Brain pericyte (primary cell): ENCODE results near the gene WNT7A.

Experiments used
- DNase-seq: peaks from one replicate; pipeline ENCODE4 v3.0.0-alpha.2; 2012; ENCODE audit warnings: low read depth, low spot score

WNT7A gene

DNA sequence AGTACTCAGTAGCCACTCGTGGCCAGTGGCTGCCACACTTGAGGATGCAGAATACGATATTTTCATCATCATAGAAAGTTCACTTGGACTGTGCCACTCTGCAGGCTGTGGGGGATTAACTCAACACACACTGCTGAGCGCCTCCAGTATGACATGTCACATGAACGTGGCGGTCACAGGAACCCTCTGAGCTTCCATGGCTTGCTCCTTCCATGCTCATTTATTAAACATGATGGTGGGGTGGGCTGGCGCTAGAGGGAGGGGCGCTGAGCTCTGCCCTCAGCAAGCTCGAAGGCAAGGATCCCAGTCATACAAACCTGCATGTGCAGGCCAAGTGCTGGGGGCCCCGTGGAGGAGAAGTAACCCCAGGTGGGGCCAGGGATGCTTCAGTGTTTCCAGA, 85.5 kb downstream of the WNT7A start:
- DNase-seq, result no peak

DNA sequence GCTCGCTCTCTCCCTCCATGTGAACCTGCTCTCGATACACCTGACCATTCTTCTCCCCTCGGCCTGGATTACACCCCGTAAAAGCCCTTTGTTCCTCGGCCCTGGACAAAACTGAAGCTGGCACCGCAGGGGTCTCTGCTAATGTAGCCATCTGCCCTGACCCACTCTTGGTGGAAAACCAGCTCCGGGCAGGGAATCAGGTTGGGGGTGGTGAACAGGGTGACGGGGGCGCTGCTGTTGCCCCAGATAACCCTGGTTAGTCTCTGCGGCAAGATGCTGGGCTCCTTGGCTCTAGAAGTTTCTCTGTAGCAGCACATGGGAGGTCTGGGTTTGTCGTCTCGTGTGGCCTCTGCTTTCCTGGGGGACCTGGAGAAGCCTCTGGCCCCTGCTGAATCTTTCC, 86.4 kb downstream of the WNT7A start:
- no peak for DNase-seq

GRCh38 chr3:13792512-13793371, 87.1 kb downstream of the WNT7A start:
- DNase-seq, result no peak

- no peak for DNase-seq
Measured at GRCh38 chr3:13792051-13792490, 87.8 kb downstream of the WNT7A start.

GRCh38 chr3:13791198-13792050, 88.4 kb downstream of the WNT7A start:
- no peak for DNase-seq

- DNase-seq, result no peak
Measured at GRCh38 chr3:13790376-13791197, 89.3 kb downstream of the WNT7A start.

- no peak for DNase-seq
Measured at GRCh38 chr3:13788522-13789424, 91.1 kb downstream of the WNT7A start.

DNA sequence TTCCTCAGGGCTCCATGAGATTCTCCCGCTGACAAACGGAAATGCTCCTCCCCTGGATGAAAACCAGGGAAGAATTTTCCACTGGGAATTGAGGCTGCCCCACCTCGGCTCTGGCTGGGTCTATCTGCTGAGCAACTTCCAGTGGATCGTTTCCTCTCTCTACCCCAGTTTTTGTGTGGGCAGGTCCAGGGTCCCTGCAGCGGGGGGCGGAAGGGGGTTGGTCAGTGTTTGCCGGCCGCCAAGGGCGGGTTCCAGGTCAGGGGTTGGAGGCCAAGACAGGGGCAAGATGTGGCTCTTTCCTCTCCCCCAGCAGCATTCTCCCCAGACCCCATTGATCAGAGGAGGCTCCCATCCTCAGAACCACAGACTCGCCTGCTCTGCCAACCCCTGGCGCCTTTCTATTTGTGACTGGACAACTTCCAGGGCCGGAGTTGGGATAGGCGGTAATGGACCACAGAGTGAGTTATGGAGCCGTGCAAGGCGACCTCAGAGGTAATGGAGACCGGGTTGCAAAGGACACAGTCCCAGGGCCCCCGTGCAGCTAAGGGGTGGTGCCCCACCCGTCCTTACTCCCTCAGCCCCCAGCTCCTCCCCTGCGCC, 92.2 kb downstream of the WNT7A start:
- DNase-seq, result no peak

DNA sequence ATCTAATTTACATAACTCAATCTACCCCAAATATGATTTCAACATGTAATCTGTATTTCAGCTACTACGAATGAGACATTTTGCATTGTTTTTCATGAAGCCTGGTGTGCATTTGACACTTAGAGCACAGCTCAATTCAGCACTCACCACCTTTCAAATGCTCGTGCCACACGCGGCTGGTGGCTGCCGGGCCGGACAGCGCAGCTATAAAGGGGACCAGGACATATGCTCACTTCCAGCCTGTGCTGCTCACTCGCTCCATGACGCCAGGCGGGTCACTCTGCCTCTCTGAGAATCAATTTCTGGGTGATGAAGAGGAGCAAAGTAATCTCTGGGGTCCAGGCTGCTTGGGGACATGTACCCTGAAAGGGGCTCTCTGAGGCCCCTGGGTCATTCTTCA, 93.1 kb downstream of the WNT7A start:
- DNase-seq, result no peak

GRCh38 chr3:13785853-13786436, 93.9 kb downstream of the WNT7A start:
- no peak for DNase-seq

GRCh38 chr3:13785351-13785750, 94.5 kb downstream of the WNT7A start:
- no peak for DNase-seq

DNA sequence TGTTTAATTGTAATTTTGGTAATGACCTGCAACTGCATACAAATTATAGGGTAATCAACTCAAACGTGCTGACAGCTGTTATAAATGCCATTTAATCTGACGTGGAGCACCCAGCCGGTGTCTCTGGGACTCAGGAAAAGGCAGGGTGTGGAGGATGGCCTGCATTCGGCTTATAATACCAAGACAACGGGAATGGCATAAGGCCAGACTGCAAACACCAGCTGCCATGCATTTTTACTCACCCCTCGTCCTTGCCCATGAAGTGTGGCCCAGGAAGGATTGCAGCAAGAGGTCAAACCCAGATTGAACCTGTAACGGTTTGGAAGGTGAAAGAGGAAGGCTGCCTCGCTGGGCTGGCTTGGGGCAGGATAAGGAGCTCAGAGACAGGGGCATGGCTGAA, 96.4 kb downstream of the WNT7A start:
- DNase-seq, result no peak

DNA sequence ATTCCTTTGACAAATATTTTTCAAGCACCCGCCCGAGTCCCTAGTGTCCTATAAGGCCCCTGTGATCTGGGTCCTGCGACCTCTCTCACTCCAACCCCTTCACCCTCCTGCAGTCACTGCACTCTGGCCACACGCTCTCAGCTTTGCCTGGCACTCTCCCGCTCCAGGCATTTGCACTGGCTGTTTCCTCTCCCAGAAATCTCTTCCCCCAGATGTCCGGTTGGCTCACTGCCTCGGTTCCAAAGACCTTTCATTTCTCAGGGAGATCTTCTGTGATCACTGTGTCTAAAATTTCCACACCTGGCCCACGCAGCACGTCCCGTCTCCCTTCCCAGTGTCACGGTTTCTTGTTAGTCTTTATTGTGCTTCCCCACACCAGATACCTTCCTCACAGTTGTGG, 97.4 kb downstream of the WNT7A start:
- no peak for DNase-seq

GRCh38 chr3:13781417-13781816, 98.5 kb downstream of the WNT7A start:
- DNase-seq, result no peak

- no peak for DNase-seq
Measured at GRCh38 chr3:13780432-13781176, 99.3 kb downstream of the WNT7A start.

DNA sequence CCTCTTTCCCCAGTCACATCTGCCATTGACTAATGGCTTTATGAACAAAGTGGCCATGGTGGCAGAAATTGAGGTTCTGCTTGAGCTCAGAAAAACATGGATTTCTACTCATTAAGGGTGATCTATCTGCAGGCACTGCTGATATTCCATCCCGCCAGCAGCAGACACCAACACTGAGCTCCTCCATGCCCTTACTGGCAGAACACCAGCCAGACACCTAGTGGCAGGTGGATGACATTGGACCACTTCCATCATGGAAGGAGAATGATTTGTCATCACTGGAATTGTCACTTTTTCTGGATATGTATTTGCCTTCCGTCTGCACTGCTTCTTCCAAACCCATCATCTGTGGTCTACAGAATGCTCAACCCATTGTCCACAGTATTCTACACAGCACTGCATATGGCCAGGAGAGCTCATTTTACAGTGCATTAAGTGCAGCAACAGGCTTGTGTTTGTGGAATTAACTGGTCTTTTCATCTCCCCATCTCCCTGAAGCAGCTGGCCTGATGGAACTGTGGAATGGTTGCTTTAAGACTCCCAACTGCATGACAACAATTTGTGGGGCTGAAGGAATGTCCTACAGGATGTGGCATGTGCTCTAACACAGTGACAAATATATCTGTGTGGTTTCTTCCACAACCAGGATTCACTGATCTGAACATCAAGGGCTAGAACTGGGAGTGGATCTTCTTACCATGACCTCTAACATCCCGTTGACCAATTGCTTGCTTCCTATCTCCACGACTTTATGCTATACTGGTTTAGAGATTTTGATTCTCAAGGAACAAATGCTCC, 103.4 kb downstream of the WNT7A start:
- no peak for DNase-seq

- DNase-seq, result no peak
Measured at GRCh38 chr3:13772885-13773745, 106.8 kb downstream of the WNT7A start.
